ENCODE data around the gene LSM3. TPM values are rescaled to one million over a fixed set of nuclear protein-coding genes. Genes with fewer than 3 reads are reported as not detected.

The LSM3 gene
- total and polyA plus RNA-seq, 2 experiments from 2014 or later = 12.4 to 22.1 TPM

DNA sequence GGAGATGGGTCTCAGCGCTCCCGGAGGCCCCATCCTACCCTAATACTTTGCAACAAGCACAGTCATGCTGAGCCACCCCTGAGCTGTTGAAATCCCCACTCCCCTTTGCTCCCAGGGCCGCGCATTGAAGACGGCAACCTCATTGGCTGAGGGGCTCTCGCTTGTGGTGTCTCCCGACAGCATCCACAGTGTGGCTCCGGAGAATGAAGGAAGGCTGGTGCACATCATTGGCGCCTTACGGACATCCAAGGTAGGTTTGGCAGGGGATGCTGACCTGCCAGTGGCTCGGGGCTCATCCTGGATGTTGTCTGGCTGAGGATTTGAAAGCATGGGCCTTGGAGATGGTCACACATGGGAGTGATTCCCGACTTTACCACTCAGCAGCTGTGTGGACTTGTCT is 47.9 kb upstream of the LSM3 start:
- H3K9me2 ChIP-seq (replicated peaks; ENCODE audit: insufficient read depth) = no peaks in the 10 kb centered on the region
- H3K27me3 ChIP-seq = no peaks in the 10 kb centered on the region
- H3K9me3 ChIP-seq (ENCODE audit: low read depth) = no peaks in the 10 kb centered on the region
- peaks cover 22% of the 10 kb centered on the region for H4K20me1 ChIP-seq (ENCODE audit: insufficient read depth, poor library complexity, severe bottlenecking)
- H3K4me3 ChIP-seq = no peak overlapping the region
- H3K27ac ChIP-seq = no peak overlapping the region
- peaks cover 9% of the 10 kb centered on the region for H3K4me1 ChIP-seq (ENCODE audit: insufficient read depth)
- H2AFZ ChIP-seq = no peak overlapping the region
- TF ChIP-seq EZH2 (IDR thresholded peaks at IDR 0.05; ENCODE audit: borderline replicate concordance) (no peak), EZH2phosphoT487 (IDR thresholded peaks at IDR 0.05; ENCODE audit: low read depth, severe bottlenecking, unreplicated experiment) (no peak)
- TF ChIP-seq, protein P1, sequence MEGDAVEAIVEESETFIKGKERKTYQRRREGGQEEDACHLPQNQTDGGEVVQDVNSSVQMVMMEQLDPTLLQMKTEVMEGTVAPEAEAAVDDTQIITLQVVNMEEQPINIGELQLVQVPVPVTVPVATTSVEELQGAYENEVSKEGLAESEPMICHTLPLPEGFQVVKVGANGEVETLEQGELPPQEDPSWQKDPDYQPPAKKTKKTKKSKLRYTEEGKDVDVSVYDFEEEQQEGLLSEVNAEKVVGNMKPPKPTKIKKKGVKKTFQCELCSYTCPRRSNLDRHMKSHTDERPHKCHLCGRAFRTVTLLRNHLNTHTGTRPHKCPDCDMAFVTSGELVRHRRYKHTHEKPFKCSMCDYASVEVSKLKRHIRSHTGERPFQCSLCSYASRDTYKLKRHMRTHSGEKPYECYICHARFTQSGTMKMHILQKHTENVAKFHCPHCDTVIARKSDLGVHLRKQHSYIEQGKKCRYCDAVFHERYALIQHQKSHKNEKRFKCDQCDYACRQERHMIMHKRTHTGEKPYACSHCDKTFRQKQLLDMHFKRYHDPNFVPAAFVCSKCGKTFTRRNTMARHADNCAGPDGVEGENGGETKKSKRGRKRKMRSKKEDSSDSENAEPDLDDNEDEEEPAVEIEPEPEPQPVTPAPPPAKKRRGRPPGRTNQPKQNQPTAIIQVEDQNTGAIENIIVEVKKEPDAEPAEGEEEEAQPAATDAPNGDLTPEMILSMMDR (IDR thresholded peaks at IDR 0.05; ENCODE audit: poor library complexity) = no peak
- no peak for DNase-seq (ENCODE audit: low spot score)
- H3K36me3 ChIP-seq (replicated peaks; ENCODE audit: insufficient read depth, low read depth) = no peaks in the 10 kb centered on the region
- WGBS (ENCODE audit: low lambda C conversion rate, missing lambda C conversion rate) = 95% methylated on average over 12 of the region's 12 CpGs
- H3K79me2 ChIP-seq = peaks cover 41% of the 10 kb centered on the region
- no peak overlapping the region for H3K4me2 ChIP-seq

DNA sequence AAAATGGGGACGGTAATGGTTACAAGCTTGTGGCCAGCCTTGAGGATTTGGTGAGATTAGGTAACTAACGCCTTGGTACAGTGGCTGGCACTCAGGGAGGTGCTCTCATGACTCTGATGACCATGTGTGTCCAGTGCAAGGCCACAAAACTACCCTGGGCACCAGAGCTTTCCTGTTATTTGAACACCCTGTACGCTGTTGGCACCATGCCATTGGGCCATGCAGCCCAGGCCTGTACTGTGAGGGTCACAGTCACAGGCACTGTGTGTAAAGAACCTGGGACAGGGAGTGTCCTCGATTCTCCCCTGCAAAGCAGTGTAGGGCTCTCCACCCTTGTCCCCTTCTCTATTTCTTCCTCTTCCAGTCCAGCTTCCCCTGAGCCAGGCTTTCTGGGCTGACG is 47.5 kb upstream of the LSM3 start:
- Histone ChIP-seq H3K36me3 (replicated peaks; ENCODE audit: insufficient read depth, low read depth) (no peaks in the 10 kb centered on the region), H3K27ac (no peak overlapping the region), H3K27me3 (no peaks in the 10 kb centered on the region), H3K4me2 (no peak overlapping the region), H3K9me3 (ENCODE audit: low read depth) (no peaks in the 10 kb centered on the region), H3K9me2 (replicated peaks; ENCODE audit: insufficient read depth) (no peaks in the 10 kb centered on the region), H3K4me3 (no peak overlapping the region), H4K20me1 (ENCODE audit: insufficient read depth, poor library complexity, severe bottlenecking) (peaks cover 20% of the 10 kb centered on the region), H2AFZ (no peak overlapping the region), H3K4me1 (ENCODE audit: insufficient read depth) (peaks cover 6% of the 10 kb centered on the region), H3K79me2 (peaks cover 39% of the 10 kb centered on the region)
- TF ChIP-seq EZH2 (IDR thresholded peaks at IDR 0.05; ENCODE audit: borderline replicate concordance) (no peak), EZH2phosphoT487 (IDR thresholded peaks at IDR 0.05; ENCODE audit: low read depth, severe bottlenecking, unreplicated experiment) (no peak)
- TF ChIP-seq, protein P1 (IDR thresholded peaks at IDR 0.05; ENCODE audit: poor library complexity) = no peak
- DNase-seq (ENCODE audit: low spot score) = no peak
- WGBS (ENCODE audit: low lambda C conversion rate, missing lambda C conversion rate) = 76% methylated on average over 5 of the region's 5 CpGs

- 89% methylated on average over 8 of the region's 8 CpGs for WGBS (ENCODE audit: low lambda C conversion rate, missing lambda C conversion rate)
- Histone ChIP-seq H2AFZ (no peak overlapping the region), H3K79me2 (peaks cover 29% of the 10 kb centered on the region), H4K20me1 (ENCODE audit: insufficient read depth, poor library complexity, severe bottlenecking) (peaks cover 10% of the 10 kb centered on the region), H3K27me3 (no peaks in the 10 kb centered on the region), H3K4me2 (no peak overlapping the region), H3K27ac (no peak overlapping the region), H3K36me3 (replicated peaks; ENCODE audit: insufficient read depth, low read depth) (no peaks in the 10 kb centered on the region), H3K4me3 (no peak overlapping the region), H3K9me2 (replicated peaks; ENCODE audit: insufficient read depth) (no peaks in the 10 kb centered on the region), H3K4me1 (ENCODE audit: insufficient read depth) (no peaks in the 10 kb centered on the region), H3K9me3 (ENCODE audit: low read depth) (no peaks in the 10 kb centered on the region)
- TF ChIP-seq EZH2 (IDR thresholded peaks at IDR 0.05; ENCODE audit: borderline replicate concordance) = no peak
- TF ChIP-seq, protein P1 (IDR thresholded peaks at IDR 0.05; ENCODE audit: poor library complexity) = no peak
- TF ChIP-seq EZH2phosphoT487 (IDR thresholded peaks at IDR 0.05; ENCODE audit: low read depth, severe bottlenecking, unreplicated experiment) = no peak
- no peak for DNase-seq (ENCODE audit: low spot score)
Measured at GRCh38 chr3:14132120-14132519, 46.5 kb upstream of the LSM3 start.

- Histone ChIP-seq H3K9me2 (replicated peaks; ENCODE audit: insufficient read depth) (no peaks in the 10 kb centered on the region), H2AFZ (no peak overlapping the region), H3K79me2 (peaks cover 24% of the 10 kb centered on the region), H3K36me3 (replicated peaks; ENCODE audit: insufficient read depth, low read depth) (no peaks in the 10 kb centered on the region), H3K4me3 (no peak overlapping the region), H3K4me1 (ENCODE audit: insufficient read depth) (no peaks in the 10 kb centered on the region), H4K20me1 (ENCODE audit: insufficient read depth, poor library complexity, severe bottlenecking) (peaks cover 5% of the 10 kb centered on the region), H3K4me2 (no peak overlapping the region), H3K27me3 (no peaks in the 10 kb centered on the region), H3K9me3 (ENCODE audit: low read depth) (no peaks in the 10 kb centered on the region), H3K27ac (no peak overlapping the region)
- 100% methylated on average over 6 of the region's 6 CpGs for WGBS (ENCODE audit: low lambda C conversion rate, missing lambda C conversion rate)
- TF ChIP-seq EZH2phosphoT487 (IDR thresholded peaks at IDR 0.05; ENCODE audit: low read depth, severe bottlenecking, unreplicated experiment) = no peak
- TF ChIP-seq, protein P1 (IDR thresholded peaks at IDR 0.05; ENCODE audit: poor library complexity) = no peak
- no peak for TF ChIP-seq EZH2 (IDR thresholded peaks at IDR 0.05; ENCODE audit: borderline replicate concordance)
- DNase-seq (ENCODE audit: low spot score) = no peak
Measured at GRCh38 chr3:14132689-14133088, 45.9 kb upstream of the LSM3 start.

All from hepatocyte (in vitro differentiated cells).